ENCODE data around the gene C12orf57.

GRCh38 chr12:6961278-6961694, 17.5 kb downstream of the C12orf57 start:
- TF ChIP-seq ZNF687 (CRISPR knock-in tag; IDR thresholded peaks at IDR 0.05) (no peak), KDM2A (CRISPR knock-in tag; IDR thresholded peaks at IDR 0.05; ENCODE audit: borderline replicate concordance, low read depth) (no peak)
